RKO (cell line): ENCODE measurements around the gene PRKN.

Experiments
- DNase-seq: peaks from one replicate; pipeline ENCODE4 v3.0.0-alpha.2; 2016; ENCODE audit warnings: low spot score

PRKN gene

GRCh38 chr6:161598896-161599295, 1128.7 kb downstream of the PRKN start:
- no peak for DNase-seq

GRCh38 chr6:161596807-161597520, 1130.6 kb downstream of the PRKN start:
- DNase-seq, result no peak

GRCh38 chr6:161594412-161594811, 1133.2 kb downstream of the PRKN start:
- DNase-seq, result no peak

- DNase-seq, result no peak
Measured at GRCh38 chr6:161590961-161591627, 1136.5 kb downstream of the PRKN start.

- DNase-seq, result no peak
Measured at GRCh38 chr6:161586887-161587286, 1140.7 kb downstream of the PRKN start.

GRCh38 chr6:161584621-161585340, 1142.8 kb downstream of the PRKN start:
- no peak for DNase-seq

- no peak for DNase-seq
Measured at GRCh38 chr6:161584051-161584450, 1143.5 kb downstream of the PRKN start.

- DNase-seq, result peak; percentile 16
Measured at GRCh38 chr6:161583584-161583983, 1144.0 kb downstream of the PRKN start.

- peak; percentile 43 for DNase-seq
Measured at GRCh38 chr6:161578478-161578877, 1149.1 kb downstream of the PRKN start.

- DNase-seq, result no peak
Measured at GRCh38 chr6:161575523-161576254, 1151.9 kb downstream of the PRKN start.

GRCh38 chr6:161568885-161569456, 1158.6 kb downstream of the PRKN start:
- DNase-seq, result no peak

GRCh38 chr6:161564952-161565351, 1162.6 kb downstream of the PRKN start:
- DNase-seq, result no peak

- DNase-seq, result no peak
Measured at GRCh38 chr6:161561908-161562307, 1165.7 kb downstream of the PRKN start.

GRCh38 chr6:161557333-161558107, 1170.0 kb downstream of the PRKN start:
- DNase-seq, result no peak

- DNase-seq, result no peak
Measured at GRCh38 chr6:161554883-161555282, 1172.7 kb downstream of the PRKN start.

- DNase-seq, result peak; percentile 20
Measured at GRCh38 chr6:161549977-161550655, 1177.5 kb downstream of the PRKN start.

GRCh38 chr6:161548713-161549296, 1178.8 kb downstream of the PRKN start:
- no peak for DNase-seq

- peak; percentile 5 for DNase-seq
Measured at GRCh38 chr6:161547617-161548016, 1179.9 kb downstream of the PRKN start.

- no peak for DNase-seq
Measured at GRCh38 chr6:161546632-161547031, 1180.9 kb downstream of the PRKN start.

- no peak for DNase-seq
Measured at GRCh38 chr6:161545741-161546140, 1181.8 kb downstream of the PRKN start.
